IPS-18a (cell line): ENCODE measurements around the gene CORO7.

ENCODE experiments used
- H3K27ac ChIP-seq: one replicate; pipeline ENCODE4 v1.5.1; 2013; ENCODE audit warnings: low read length
- H3K27me3 ChIP-seq: one replicate; pipeline ENCODE4 v1.6.1; 2013; ENCODE audit warnings: mild to moderate bottlenecking, low read length; ENCODE audit not compliant: control insufficient read depth, insufficient read depth
- H3K36me3 ChIP-seq: one replicate; pipeline ENCODE4 v1.6.1; 2013; ENCODE audit warnings: low read depth, low read length; ENCODE audit not compliant: control insufficient read depth
- H3K4me1 ChIP-seq: one replicate; pipeline ENCODE4 v1.6.1; 2013; ENCODE audit warnings: low read depth, low read length; ENCODE audit not compliant: control insufficient read depth
- H3K4me3 ChIP-seq: one replicate; pipeline ENCODE4 v1.5.1; 2013; ENCODE audit warnings: low read length
- H3K9ac ChIP-seq: one replicate; pipeline ENCODE4 v1.6.1; 2013; ENCODE audit warnings: mild to moderate bottlenecking, low read length, moderate library complexity
- H3K9me3 ChIP-seq: one replicate; pipeline ENCODE4 v1.6.1; 2013; ENCODE audit warnings: low read depth, low read length; ENCODE audit not compliant: control insufficient read depth

CORO7 gene

GRCh38 chr16:4420505-4421105, 4.2 kb upstream of the CORO7 start:
- Histone ChIP-seq H3K27me3 (peaks cover 5% of the 10 kb centered on the region), H3K9me3 (no peaks in the 10 kb centered on the region), H3K9ac (no peak overlapping the region), H3K4me3 (no peak overlapping the region), H3K4me1 (peaks cover 5% of the 10 kb centered on the region), H3K27ac (no peak overlapping the region), H3K36me3 (no peaks in the 10 kb centered on the region)

GRCh38 chr16:4419402-4419959, 3.1 kb upstream of the CORO7 start:
- no peaks in the 10 kb centered on the region for H3K9me3 ChIP-seq
- no peaks in the 10 kb centered on the region for H3K36me3 ChIP-seq
- no peak overlapping the region for H3K27ac ChIP-seq
- no peak overlapping the region for H3K4me3 ChIP-seq
- H3K4me1 ChIP-seq = peaks cover 6% of the 10 kb centered on the region
- H3K27me3 ChIP-seq = peaks cover 5% of the 10 kb centered on the region
- H3K9ac ChIP-seq = no peak overlapping the region

GRCh38 chr16:4415538-4416199, 727 bp downstream of the CORO7 start:
- no peaks in the 10 kb centered on the region for H3K9me3 ChIP-seq
- no peaks in the 10 kb centered on the region for H3K36me3 ChIP-seq
- H3K27ac ChIP-seq = no peak overlapping the region
- H3K27me3 ChIP-seq = peaks cover 5% of the 10 kb centered on the region
- H3K4me3 ChIP-seq = peak overlapping the region; percentile 72
- H3K4me1 ChIP-seq = peaks cover 5% of the 10 kb centered on the region
- H3K9ac ChIP-seq = peak overlapping the region; percentile 9

- Histone ChIP-seq H3K4me3 (no peak overlapping the region), H3K9ac (no peak overlapping the region), H3K27me3 (peaks cover 5% of the 10 kb centered on the region), H3K36me3 (no peaks in the 10 kb centered on the region), H3K9me3 (no peaks in the 10 kb centered on the region), H3K27ac (no peak overlapping the region), H3K4me1 (peaks cover 5% of the 10 kb centered on the region)
Measured at GRCh38 chr16:4414187-4414917, 2.0 kb downstream of the CORO7 start.

- no peak overlapping the region for H3K9ac ChIP-seq
- H3K4me1 ChIP-seq = peaks cover 5% of the 10 kb centered on the region
- no peaks in the 10 kb centered on the region for H3K36me3 ChIP-seq
- H3K4me3 ChIP-seq = no peak overlapping the region
- no peak overlapping the region for H3K27ac ChIP-seq
- peaks cover 5% of the 10 kb centered on the region for H3K27me3 ChIP-seq
- H3K9me3 ChIP-seq = no peaks in the 10 kb centered on the region
Measured at GRCh38 chr16:4412854-4413253, 3.5 kb downstream of the CORO7 start.

- Histone ChIP-seq H3K4me3 (no peak overlapping the region), H3K27ac (no peak overlapping the region), H3K27me3 (no peaks in the 10 kb centered on the region), H3K4me1 (peaks cover 5% of the 10 kb centered on the region), H3K36me3 (no peaks in the 10 kb centered on the region), H3K9ac (no peak overlapping the region), H3K9me3 (no peaks in the 10 kb centered on the region)
Measured at GRCh38 chr16:4412159-4412558, 4.2 kb downstream of the CORO7 start.

- Histone ChIP-seq H3K4me1 (peaks cover 5% of the 10 kb centered on the region), H3K27ac (no peak overlapping the region), H3K27me3 (no peaks in the 10 kb centered on the region), H3K36me3 (no peaks in the 10 kb centered on the region), H3K9ac (no peak overlapping the region), H3K4me3 (no peak overlapping the region), H3K9me3 (no peaks in the 10 kb centered on the region)
Measured at GRCh38 chr16:4411684-4412083, 4.7 kb downstream of the CORO7 start.

- Histone ChIP-seq H3K36me3 (no peaks in the 10 kb centered on the region), H3K9ac (no peak overlapping the region), H3K9me3 (no peaks in the 10 kb centered on the region), H3K27me3 (no peaks in the 10 kb centered on the region), H3K4me1 (peaks cover 4% of the 10 kb centered on the region), H3K27ac (no peak overlapping the region), H3K4me3 (no peak overlapping the region)
Measured at GRCh38 chr16:4410335-4411075, 5.9 kb downstream of the CORO7 start.

- H3K36me3 ChIP-seq = no peaks in the 10 kb centered on the region
- no peaks in the 10 kb centered on the region for H3K27me3 ChIP-seq
- no peak overlapping the region for H3K9ac ChIP-seq
- no peak overlapping the region for H3K4me3 ChIP-seq
- no peaks in the 10 kb centered on the region for H3K9me3 ChIP-seq
- no peaks in the 10 kb centered on the region for H3K4me1 ChIP-seq
- H3K27ac ChIP-seq = no peak overlapping the region
Measured at GRCh38 chr16:4409081-4409932, 7.1 kb downstream of the CORO7 start.

- H3K4me1 ChIP-seq = no peaks in the 10 kb centered on the region
- H3K27me3 ChIP-seq = no peaks in the 10 kb centered on the region
- H3K9ac ChIP-seq = no peak overlapping the region
- no peaks in the 10 kb centered on the region for H3K9me3 ChIP-seq
- no peaks in the 10 kb centered on the region for H3K36me3 ChIP-seq
- H3K4me3 ChIP-seq = no peak overlapping the region
- H3K27ac ChIP-seq = no peak overlapping the region
Measured at GRCh38 chr16:4408323-4408690, 8.1 kb downstream of the CORO7 start.
